PC-9 (cell line): ENCODE data around the gene KCNH1. TPM values are rescaled to one million over a fixed set of nuclear protein-coding genes. Genes with fewer than 3 reads are reported as not detected.

Experiments used
- BruUV-seq: library from RNA; stranded (reverse); fragments of 400-500 nt; replicated peaks from 2 replicates; lab custom pipeline; 2021; lab: Mats Ljungman, UMichigan
- CTCF ChIA-PET: fragments of 300-600 bp; sonication (Branson Sonifier 250); formaldehyde crosslinking; loops from one replicate; lab custom pipeline; 2022; ENCODE audit warnings: antibody characterized with exemption; lab: Charles Lee
- POLR2A ChIA-PET: fragments of 300-600 bp; sonication (Branson Sonifier 250); formaldehyde crosslinking; loops from one replicate; lab custom pipeline; 2022; ENCODE audit warnings: antibody characterized with exemption; ENCODE audit not compliant: unreplicated experiment; lab: Charles Lee
- DNase-seq, 2 experiments: peaks; one replicate each; pipeline versions ENCODE4 v3.0.0 to v3.0.0-alpha.2; 2015 to 2022; ENCODE audit warnings: mixed read lengths in 1 of 2
- H2AFZ ChIP-seq: fragments of 200-600 bp; sonication (generic); 2 replicates; pipeline ENCODE4 v1.8.1; 2017; ENCODE audit warnings: antibody characterized with exemption
- H3F3A ChIP-seq: fragments of 200-600 bp; sonication (generic); 2 replicates; pipeline ENCODE4 v1.8.1; 2017; ENCODE audit warnings: antibody characterized with exemption, mild to moderate bottlenecking, low read depth; ENCODE audit not compliant: insufficient read depth
- H3K27ac ChIP-seq: fragments of 200-600 bp; sonication (generic); 2 replicates; pipeline ENCODE4 v1.6.1; 2016; ENCODE audit warnings: mixed run types
- H3K27me3 ChIP-seq: fragments of 200-600 bp; sonication (generic); 2 replicates; pipeline ENCODE4 v1.6.1; 2016; ENCODE audit warnings: low read depth, mixed run types; ENCODE audit not compliant: insufficient read depth
- H3K36me3 ChIP-seq: fragments of 200-600 bp; sonication (generic); 2 replicates; pipeline ENCODE4 v1.6.1; 2016; ENCODE audit warnings: low read depth, mixed run types
- H3K4me1 ChIP-seq: fragments of 200-600 bp; sonication (generic); replicated peaks from 2 replicates; pipeline ENCODE4 v1.6.1; 2016; ENCODE audit warnings: mixed run types; ENCODE audit not compliant: insufficient read depth
- H3K4me2 ChIP-seq: fragments of 200-600 bp; sonication (generic); 2 replicates; pipeline ENCODE4 v1.6.1; 2017; ENCODE audit warnings: mixed run types
- H3K4me3 ChIP-seq: fragments of 200-600 bp; sonication (generic); 2 replicates; pipeline ENCODE4 v1.6.1; 2016; ENCODE audit warnings: mixed run types
- H3K79me2 ChIP-seq: fragments of 200-600 bp; sonication (generic); 2 replicates; pipeline ENCODE4 v1.6.1; 2017; ENCODE audit warnings: low read depth, mixed run types
- H3K9me2 ChIP-seq: fragments of 200-600 bp; sonication (generic); 2 replicates; pipeline ENCODE4 v1.8.1; 2017; ENCODE audit warnings: mild to moderate bottlenecking; ENCODE audit not compliant: insufficient read depth
- H3K9me3 ChIP-seq: fragments of 200-600 bp; sonication (generic); 2 replicates; pipeline ENCODE4 v1.8.1; 2016; ENCODE audit warnings: low read depth; ENCODE audit not compliant: insufficient read depth
- H4K20me1 ChIP-seq: fragments of 200-600 bp; sonication (generic); 2 replicates; pipeline ENCODE4 v1.8.1; 2017; ENCODE audit not compliant: insufficient read depth
- CTCF ChIP-seq: fragments of 200-600 bp; sonication (generic); conservative IDR thresholded peaks from 2 replicates; pipeline ENCODE4 v1.6.1; 2017; ENCODE audit warnings: mixed run types, antibody characterized with exemption, mild to moderate bottlenecking, moderate library complexity
- EZH2 ChIP-seq: fragments of 200-600 bp; sonication (generic); IDR thresholded peaks from 2 replicates; pipeline ENCODE4 v1.8.0; 2017; ENCODE audit warnings: antibody characterized with exemption, low read depth
- intact Hi-C: fragments of 100-400 bp; cut with micrococcal nuclease; formaldehyde crosslinking; loops from one replicate; pipeline ENCODE4 v1.10.0; 2022; ENCODE audit not compliant: unreplicated experiment
- total RNA-seq: library from RNA; stranded (reverse); gene quantifications from 2 replicates; pipeline ENCODE4 v1.2.3, GENCODE V29; 2021

Gene KCNH1
- total RNA-seq, 1 experiment from 2014 or later, result not detected

GRCh38 chr1:211037095-211037494 lies 96.9 kb downstream of the KCNH1 start:
- TF ChIP-seq CTCF (no peak), EZH2 (no peak)
- H3K27me3 ChIP-seq, result no peaks in the 10 kb centered on the region
- H3K9me3 ChIP-seq, result 0 out of 2 replicates have a peak, but pooled peaks cover 6% of the 10 kb centered on the region
- no peaks in the 10 kb centered on the region for H3K4me1 ChIP-seq
- no peaks in the 10 kb centered on the region for H3K36me3 ChIP-seq
- H3K4me2 ChIP-seq, result no peak overlapping the region
- H3K79me2 ChIP-seq, result no peaks in the 10 kb centered on the region
- no peaks in the 10 kb centered on the region for H4K20me1 ChIP-seq
- POLR2A ChIA-PET, result no interaction called here
- no peak overlapping the region for H3K27ac ChIP-seq
- H3K4me3 ChIP-seq, result no peak overlapping the region
- intact Hi-C loops, result no loop called here
- CTCF ChIA-PET, result no interaction called here
- peak; percentile 34 to 54 for DNase-seq
- no peak overlapping the region for H2AFZ ChIP-seq
- H3F3A ChIP-seq, result no peaks in the 10 kb centered on the region
- BruUV-seq, result no TSS peak
- no peaks in the 10 kb centered on the region for H3K9me2 ChIP-seq

- CTCF ChIA-PET, result no interaction called here
- DNase-seq, result no peak
- BruUV-seq, result no TSS peak
Observed at GRCh38 chr1:211036381-211037060, 97.4 kb downstream of the KCNH1 start.

GRCh38 chr1:211035821-211036380 lies 98.0 kb downstream of the KCNH1 start:
- H3K27me3 ChIP-seq, result no peaks in the 10 kb centered on the region
- H3K4me3 ChIP-seq, result no peak overlapping the region
- H3K27ac ChIP-seq, result no peak overlapping the region
- 0 out of 2 replicates have a peak, but pooled peaks cover 6% of the 10 kb centered on the region for H3K9me3 ChIP-seq
- TF ChIP-seq EZH2 (no peak), CTCF (no peak)
- no peak overlapping the region for H3K4me2 ChIP-seq
- CTCF ChIA-PET, result no interaction called here
- no TSS peak for BruUV-seq
- POLR2A ChIA-PET, result interaction anchor here (0.7 kb wide), 1 partner anchor 87 kb away, joined by 7 read pairs; no protein-coding TSS in a partner anchor
- no peaks in the 10 kb centered on the region for H3K9me2 ChIP-seq
- H2AFZ ChIP-seq, result no peak overlapping the region
- no peaks in the 10 kb centered on the region for H3K36me3 ChIP-seq
- H3F3A ChIP-seq, result no peaks in the 10 kb centered on the region
- H3K4me1 ChIP-seq, result no peaks in the 10 kb centered on the region
- H4K20me1 ChIP-seq, result no peaks in the 10 kb centered on the region
- H3K79me2 ChIP-seq, result no peaks in the 10 kb centered on the region
- no peak for DNase-seq
- intact Hi-C loops, result no loop called here

More at GRCh38 chr1:211036381-211037060, 97.4 kb downstream of the KCNH1 start:
- H3K4me3 ChIP-seq, result no peak overlapping the region
- no peaks in the 10 kb centered on the region for H4K20me1 ChIP-seq
- H3K36me3 ChIP-seq, result no peaks in the 10 kb centered on the region
- H3K4me1 ChIP-seq, result no peaks in the 10 kb centered on the region
- no peaks in the 10 kb centered on the region for H3F3A ChIP-seq
- H3K27me3 ChIP-seq, result no peaks in the 10 kb centered on the region
- POLR2A ChIA-PET, result interaction anchor here (0.7 kb wide), 1 partner anchor 86 kb away, joined by 7 read pairs; no protein-coding TSS in a partner anchor
- no peaks in the 10 kb centered on the region for H3K9me2 ChIP-seq
- intact Hi-C loops, result no loop called here
- no peak overlapping the region for H3K27ac ChIP-seq
- no peak overlapping the region for H2AFZ ChIP-seq
- H3K4me2 ChIP-seq, result no peak overlapping the region
- TF ChIP-seq CTCF, result no peak
- no peak for TF ChIP-seq EZH2
- 0 out of 2 replicates have a peak, but pooled peaks cover 6% of the 10 kb centered on the region for H3K9me3 ChIP-seq
- no peaks in the 10 kb centered on the region for H3K79me2 ChIP-seq
